Stimulated activated CD4-positive, alpha-beta T cell treated with anti-CD3 and anti-CD28 coated beads, Interleukin-15, amount 100 ng/mL, for 1 hour (primary cell): ENCODE data around the gene LRRC4B.

Experiments
- DNase-seq, 2 donors: peaks; one replicate each; pipeline ENCODE4 v3.0.0-alpha.2; 2020; ENCODE audit warnings: low read depth in 1 of 2, low spot score in 1 of 2

The LRRC4B gene

DNA sequence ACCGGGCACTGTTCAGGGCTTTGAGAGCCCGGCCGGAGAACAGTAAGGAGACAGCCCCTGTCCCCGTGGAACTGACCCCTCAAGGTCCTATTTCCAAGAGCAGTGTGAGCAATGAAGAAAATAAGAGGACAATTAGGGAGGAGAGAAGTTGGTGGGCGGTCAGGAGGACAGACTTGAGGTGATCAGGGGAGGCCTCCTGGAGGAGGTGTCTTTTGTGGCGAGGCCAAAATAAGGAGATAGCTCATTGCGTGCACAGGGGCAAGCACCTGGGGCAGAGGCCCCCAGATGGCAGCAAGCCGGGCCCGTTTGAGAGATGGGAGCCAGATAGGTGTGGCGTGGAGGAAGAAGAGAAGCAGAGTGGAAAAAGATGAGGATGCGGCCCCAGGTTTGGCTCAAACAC, 2.8 kb upstream of the LRRC4B start:
- DNase-seq, result no peak

DNA sequence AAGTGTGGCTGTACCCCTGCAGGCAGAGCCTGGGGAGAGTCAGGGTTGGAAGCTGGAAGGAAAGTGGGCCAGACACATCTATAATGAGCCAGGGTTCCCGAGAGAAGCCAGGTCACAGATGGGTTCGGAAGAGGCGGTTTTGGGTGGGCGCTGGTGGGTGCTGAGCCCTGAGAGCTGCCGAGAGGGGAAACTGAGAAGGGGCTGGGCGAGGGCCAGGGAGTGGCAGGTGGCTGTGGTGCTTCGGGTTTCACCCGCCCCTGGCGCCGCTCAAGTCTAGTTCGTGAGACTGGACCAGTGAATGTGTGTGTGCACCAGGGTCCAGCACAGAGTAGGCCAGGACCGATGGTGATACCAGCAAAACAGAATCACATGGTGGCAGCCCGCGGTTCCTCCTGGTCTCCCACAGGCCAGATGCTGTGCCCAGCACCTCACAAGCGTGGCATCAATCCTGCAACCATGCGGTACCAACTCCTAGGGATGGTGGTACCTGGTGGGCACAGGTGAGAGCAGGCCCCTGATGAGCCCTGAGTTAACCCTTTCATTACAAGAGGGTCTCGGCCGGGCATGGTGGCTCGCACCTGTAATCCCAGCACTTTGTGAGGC, 1.8 kb upstream of the LRRC4B start:
- DNase-seq, result no peak

DNA sequence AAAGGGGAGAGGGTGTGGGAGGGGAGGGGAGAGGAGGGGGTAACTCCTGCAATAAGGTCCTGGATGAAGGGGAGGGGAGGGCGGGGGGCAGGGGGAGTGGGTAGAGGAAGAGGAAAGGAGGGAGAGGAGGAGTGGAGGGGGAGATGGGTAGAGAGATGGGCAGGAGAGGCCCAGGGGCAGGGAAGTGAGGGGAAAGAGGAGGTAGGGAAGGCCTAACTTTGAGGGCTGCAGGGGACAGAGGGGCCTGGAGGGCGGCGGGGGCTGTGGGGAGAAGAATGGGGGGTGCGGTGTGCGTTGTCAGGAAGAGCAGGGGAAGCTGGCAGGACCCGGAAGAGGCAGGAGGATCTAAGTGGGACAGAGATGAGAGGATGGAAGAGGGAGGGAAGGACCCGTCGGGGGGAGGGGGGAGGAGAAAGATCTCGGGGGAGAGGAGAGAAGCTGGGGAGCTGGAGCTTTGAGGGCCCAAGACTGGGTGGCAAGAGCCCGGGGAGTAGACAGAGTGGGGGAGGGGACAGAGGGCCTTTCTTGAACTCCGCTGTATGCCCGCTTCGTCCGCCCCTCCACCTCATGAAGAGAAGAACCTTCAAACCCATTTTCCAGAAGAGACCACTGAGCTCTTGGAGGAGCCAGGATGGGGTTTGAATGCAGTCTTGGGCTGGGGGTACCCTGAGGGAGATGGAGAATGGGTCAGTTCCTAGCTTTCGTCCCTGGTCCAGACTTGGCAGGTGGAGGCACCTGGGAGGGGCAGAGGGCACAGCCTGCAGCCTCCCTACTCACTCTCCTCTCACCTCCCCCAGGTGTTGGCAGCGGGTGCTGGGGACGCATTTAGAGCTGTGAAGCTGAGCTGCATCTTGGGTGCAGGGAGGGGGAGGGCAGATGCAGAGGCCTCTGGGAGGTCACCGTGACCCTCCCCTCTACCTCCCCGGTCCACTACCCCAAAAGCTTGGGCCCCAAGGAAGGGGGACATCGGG, 778 bp upstream of the LRRC4B start:
- no peak for DNase-seq

DNA sequence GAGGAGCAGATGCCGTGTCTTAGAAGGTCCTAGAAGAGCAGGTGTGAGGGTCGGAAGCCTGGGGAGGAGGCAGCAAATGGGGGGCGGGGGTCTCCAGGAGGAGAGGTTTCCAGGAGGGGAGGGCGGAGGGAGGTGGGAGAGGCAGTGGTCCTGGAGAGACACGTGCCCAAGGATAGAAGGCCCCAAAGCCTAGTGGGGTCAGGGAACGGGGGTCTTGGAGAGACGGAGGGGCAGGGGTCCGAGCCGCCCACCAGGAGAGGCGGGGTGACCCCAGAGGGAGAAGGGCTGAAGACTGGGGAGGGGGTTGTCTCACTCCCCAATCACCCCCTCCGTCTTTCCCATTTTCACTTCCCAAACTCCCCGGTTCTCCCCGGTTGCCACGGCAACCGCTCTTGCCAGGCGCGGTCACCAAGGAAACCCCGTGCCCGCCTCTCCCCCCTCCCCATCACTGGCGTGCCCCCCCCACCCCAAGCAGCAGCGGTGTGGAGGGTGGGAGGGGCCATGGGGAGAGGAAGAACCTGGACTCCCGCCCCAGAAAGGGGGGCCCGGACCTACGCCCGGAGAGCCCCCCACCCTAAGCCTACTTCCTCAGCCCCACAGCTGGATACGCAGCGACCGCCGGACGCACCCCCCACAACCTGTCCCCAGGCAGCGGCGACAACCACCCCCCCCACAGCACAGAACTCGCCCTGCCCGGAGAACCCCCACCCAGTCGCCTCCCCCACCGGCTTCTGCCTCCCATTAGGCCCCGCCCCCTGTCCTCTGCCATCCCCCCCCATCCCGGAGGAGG, 988 bp downstream of the LRRC4B start:
- DNase-seq, result no peak

DNA sequence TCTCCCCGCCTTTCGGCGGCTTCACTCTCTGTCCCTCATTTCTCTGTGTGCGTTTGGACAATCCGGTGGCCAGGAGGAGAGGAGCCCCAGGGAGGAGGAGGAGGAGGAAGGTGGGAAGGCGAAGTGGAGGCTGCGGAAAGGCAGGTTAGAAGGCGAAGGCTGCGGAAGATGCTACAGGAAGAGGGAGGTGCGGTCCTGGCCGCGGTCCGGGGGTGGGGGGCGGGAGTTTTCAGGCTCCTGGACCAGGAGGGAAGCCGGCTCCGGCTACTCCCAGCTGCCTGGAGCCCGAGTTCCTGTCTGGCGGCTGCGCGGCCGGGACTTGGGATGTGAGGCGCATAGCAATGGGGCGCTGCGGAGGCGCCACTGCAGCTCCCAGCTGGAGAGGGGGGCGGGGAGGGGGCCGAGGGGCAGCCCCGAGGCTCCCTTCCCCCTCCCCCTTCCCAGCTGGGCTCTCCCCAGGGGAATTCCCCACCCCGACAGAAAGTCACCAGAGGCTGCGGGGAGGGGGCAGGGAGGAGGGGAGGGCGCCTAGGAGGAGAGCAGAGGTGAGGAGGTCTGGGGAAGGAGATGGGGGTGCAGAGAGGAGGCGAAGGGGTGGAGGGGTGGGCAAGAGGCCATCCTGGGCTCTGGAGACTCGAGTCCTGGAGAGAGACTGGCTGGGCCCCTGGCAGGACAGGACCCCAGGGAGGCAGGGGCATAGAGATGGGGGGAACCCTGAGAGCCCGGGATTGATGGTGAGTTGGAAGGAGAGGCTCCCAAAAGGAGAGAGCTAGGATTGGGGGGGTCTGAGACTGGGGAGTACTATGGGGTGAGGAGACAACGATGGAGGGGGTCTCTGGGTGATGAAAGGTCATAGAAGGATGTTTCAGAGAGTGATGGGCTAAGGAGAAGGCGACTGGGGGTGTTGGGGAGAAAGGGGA, 2.0 kb downstream of the LRRC4B start:
- peak in 1 of 2 donors; percentile 23 for DNase-seq

DNA sequence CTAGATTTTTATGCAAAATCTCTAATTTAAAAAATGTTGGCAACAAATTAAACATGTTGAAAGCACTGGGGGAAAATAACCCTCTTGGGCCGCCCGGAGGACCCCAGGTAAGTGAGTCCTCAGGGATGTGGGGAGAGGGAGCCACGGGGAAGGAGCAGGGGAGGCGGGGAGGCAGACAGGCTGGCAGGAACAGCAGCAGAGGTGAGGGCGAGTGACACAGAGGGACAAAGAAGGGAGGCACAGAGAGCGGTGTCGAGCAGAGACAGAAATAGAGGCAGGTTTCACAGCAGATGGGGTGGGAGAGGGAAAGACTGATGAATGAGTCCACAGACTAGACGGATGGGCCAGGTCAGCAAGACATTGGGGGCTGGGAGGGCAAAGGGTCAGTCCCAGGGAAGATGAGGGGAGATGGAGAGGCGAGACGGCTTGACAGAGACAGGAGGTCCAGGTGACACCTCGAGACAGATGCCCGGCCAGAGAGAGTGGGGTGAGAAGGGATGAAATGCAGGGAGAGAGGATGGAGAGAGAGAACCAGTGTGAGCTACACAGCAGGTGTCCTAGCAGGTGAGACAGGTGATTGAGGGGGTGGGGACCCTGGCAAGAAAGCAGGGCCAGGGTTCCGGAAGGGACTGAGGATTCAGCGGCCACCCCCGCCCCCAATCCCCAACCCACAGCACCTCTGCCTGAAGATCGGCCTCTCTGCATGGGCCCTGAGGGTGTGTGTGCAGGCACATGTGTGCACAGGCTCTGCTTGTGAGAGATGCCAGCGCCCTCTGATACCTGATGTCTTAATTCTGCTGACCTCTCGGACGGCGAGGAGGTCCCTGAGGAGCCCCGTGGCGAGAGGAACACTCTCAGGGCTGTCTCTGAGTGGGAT, 3.8 kb downstream of the LRRC4B start:
- no peak for DNase-seq

DNA sequence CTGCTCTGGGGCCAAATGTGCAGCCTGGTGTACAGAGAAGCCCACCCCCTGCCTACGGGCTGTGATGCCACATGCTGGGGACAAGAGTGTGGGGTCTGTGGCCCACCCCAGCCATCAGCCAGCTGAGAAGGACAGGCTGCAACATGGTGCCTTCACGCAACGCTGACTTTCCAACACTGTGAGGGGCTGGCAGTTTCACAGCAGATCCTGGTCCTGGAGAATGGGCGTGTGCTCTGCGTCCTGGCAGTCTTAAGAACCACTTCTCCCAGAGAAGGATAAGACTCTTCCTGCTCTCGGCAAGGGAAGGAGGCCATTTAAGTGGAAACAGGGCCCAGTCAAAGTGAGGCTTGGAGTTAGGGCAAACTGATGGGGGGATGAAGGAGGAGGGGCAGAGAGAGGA, 4.6 kb downstream of the LRRC4B start:
- DNase-seq, result no peak

DNA sequence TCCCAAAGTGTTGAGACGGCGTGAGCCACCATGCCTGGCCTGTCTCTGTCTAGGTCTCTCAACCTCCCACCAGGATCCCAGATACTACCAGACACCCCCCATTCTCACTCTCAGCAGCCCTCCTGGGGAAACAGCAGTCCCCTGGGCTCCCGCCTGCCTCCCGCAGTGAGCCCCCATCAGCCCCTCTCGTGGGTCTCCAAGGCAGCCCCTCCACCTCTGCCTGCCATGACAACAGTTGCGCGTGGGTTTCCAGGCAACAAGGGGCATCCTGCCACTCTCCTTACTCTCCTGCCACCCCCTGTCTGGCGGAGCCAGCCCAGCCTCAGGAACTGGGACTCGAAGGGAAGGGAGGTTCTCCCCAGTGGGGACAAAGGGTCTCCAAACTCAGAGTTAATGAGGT, 5.2 kb downstream of the LRRC4B start:
- DNase-seq, result no peak

DNA sequence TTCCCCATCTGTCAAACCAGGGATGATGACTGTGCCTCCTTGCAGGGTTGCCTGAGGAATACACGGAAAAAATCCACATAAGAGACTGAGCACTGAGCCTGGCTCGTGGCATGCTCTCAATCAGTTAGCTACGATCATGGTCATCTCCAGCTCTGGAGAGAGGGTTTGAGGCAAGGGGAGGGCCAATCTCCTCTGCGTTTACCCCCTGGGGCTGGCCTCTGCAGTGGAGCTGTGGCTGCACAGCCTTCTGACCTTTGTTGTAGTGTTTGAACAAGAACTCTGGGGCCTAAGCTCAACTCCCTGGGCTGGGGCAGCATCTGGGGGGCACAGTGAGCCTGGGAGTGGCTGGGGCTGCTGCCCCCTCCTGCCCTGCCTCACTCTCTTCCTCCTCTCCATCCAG, 5.9 kb downstream of the LRRC4B start:
- no peak for DNase-seq

DNA sequence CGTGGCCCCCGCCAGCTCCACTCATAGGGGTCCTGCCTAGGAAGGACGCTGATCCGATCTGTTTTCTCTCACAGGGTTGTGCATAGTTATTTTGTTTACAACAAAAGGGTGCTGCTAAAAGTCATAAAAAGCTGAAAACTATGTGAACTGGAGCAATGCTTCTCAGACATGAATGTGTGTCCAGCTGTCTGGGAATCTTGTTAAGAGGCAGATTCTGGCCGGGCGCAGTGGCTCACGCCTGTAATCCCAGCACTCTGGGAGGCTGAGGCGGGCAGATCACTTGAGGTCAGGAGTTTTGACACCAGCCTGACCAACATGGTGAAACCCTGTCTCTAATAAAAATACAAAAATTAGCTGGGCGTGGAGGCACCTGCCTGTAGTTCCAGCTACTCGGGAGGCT, 8.6 kb downstream of the LRRC4B start:
- DNase-seq, result no peak

DNA sequence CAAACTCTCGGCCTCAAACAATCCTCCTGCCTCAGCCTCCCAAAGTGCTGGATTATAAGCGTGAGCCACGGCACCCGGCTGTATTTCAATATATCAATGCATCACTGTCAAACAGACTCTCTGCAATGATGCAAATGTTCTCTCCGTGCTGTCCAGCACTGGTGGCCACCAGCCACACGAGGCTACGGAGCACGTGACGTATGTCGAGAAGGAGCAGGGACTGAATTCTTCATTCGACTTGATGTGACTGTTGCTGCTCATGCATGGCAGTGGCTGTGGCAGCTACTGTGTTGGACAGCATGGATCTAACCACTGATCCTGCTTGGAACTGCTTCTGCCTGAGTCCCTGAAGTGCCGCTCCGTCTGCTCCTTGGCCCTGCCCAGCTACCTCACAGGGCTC, 9.8 kb downstream of the LRRC4B start:
- no peak for DNase-seq

DNA sequence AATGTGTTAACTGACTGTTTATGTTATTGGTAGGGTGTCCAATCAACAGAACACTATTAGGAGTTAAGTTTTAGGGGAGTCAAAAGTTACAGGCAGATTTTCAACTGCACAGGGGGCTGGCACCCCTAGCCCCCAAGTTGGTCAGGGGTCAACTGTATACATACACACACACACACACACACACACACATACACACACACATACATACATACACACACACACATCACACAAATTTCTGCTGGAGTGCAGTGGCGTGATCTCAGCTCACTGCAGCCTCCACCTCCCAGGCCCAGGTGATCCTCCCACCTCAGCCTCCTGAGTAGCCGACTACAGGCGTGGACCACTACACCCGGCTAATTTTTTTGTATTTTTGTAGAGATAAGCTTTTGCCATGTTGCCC, 10.2 kb downstream of the LRRC4B start:
- DNase-seq, result no peak

DNA sequence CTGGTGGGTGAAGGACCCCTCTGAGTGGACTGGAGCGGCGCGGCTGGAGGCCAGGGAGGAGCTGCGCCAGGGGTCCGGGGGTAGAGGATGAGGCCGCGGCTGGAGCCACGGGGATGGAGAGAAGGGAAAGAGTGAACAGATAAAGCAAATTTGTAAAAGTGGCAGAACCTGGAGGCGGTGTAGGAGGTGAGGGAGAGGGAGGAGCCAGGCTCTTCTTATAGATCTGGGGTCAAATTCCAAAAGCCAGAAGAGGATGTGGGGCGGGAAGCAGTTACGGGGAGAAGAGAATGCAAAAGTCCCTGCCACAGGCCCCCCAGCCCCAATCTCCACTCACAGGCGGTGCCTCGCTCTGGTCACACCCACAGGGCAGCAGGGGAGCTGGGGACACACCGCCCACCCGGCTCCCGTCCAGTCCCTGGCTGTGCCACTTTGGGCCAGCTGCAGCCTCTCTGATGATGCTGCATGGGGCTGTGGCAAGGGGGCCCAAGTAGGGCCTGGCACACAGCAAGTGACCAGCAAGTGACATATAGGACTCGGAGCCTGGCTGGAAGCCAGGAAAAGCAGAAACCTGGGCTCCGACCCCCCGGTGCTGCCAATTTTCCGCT, 11.1 kb downstream of the LRRC4B start:
- no peak for DNase-seq

DNA sequence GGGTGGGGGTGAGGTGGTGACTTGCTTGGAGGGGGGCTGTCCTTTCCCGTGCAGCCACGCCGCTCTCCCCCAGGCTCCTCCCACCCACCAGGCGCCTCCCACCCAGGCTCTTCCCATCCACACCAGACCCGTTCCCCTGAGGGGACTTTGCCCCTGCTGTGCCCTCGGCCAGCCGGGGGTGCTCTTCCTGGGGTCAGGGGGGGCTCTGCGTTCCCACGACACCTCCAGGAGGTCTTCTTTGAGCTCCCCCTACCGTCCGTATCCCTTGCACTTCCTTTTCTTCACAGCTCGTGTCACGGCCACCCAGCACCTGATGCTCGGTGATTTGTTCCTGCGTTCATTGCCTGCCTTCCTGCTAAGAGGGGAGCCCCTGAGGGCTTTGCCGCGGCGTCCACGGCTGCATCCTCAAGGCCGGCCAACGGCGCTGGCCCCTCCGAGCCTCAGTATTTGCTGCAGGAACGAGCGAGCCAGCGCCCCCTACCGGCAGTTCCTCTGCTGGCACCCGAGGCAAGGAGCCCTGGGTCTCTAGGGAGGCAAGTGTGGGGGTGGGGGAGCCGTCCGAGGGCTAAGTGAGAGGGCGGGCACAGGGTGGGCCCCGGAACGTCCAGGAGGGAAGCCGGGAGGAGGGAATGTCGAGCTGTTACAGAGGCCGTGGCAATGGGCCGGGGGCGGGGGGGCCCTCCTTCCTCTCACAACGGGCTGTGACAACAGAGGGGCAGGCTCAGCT, 11.8 kb downstream of the LRRC4B start:
- DNase-seq, result peak; percentile 38 to 65

DNA sequence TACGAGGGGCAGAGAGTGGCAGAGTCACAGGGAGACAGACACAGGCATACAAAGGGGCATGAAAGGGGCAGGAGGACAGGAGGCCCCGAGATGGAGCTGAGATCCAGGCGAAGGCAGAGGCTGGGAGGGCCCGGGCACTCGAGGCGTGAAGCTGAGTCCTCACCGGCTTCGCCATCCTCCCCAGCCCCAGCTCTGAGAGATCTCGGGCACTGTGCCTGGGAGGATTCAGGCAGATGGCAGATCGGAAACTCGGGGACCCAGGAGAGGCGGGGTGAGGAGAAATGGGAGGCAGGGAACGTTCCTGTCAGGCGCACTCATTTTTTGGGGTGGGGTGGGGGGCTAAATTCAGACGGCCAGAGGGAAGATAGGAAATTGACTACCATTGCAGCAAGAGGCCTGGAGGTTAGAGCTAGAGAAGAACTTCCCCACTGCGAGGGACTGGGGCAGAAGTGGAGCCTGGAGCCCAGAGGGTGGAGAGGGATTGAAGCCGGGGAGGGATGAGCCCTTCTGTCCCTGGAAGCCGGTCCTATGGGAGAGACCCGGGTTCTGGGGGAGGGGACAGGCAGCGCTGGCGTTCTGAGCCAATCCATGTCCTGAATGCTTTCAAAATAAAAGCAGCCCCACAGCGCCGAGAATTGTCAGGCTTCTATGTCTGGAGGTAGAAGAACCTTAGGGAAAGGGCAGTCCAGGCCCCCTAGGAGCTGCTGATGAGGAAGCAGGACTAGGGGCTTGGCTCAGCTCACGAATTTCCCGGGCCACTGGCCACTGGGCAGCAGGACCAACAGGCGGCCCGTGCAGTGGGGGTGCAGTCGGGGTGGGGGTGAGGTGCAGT, 12.6 kb downstream of the LRRC4B start:
- no peak for DNase-seq

DNA sequence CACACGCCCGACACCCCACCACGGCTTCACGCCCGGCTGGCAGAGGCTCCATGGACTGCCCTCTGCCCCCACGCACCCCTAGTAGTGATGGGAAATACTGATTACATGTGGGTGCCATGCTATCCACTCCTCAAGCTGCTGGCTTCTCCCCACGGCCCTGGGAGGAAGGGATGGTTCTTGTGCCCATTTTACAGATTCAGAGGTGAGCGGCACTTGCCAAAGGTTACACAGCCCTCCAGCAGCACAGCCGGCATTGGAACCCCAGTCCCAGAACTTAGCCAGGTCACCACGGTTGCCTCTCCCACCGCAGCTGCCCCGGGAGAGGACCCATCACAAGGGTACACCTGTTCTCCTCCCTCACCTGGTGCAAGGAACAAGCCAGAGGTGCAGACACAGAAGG, 13.2 kb downstream of the LRRC4B start:
- no peak for DNase-seq

DNA sequence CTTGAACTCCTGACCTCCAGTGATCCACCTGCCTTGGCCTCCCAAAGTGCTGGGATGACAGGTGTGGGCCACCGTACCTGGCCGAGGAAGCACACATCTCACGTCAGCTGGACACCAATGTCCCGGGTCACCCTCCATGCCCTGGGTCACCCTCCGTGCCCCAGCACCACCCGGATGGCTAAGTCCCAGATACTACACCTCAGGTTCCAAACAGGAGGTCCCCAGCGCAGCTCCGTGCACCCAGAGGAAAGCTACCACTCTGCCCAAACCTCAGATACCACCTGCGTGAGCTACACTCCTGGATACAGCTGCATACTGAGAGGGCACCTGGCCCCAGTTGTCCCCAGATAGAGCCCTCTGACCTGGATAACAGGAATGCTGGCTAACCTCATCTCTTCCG, 14.0 kb downstream of the LRRC4B start:
- no peak for DNase-seq

DNA sequence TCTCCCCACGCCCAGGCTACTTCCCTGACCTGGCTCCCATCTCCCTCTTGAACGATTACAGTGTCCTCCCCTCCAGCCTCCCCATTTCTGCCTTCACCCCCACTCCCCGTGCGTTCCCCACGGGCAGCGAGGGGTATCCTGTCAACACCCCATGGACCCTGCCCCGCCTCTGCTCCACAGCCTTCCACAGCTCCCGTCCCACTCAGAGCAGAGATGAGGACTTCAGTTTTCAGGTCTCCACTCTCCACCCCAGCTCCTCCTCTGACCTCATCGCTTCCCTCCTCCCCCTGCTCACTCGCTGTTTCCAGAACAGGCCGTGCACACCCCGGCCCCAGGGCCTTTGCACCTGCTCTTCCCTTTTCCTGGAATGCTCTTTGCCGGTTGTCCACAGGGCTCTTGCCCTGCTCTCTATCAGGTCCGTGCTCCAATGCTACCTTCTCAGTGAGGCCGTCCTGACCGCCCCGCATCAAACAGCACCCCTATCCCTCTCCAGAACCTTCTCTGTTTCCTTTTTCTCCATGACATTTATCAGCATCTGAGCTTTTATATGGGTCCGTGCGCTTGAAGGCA, 15.0 kb downstream of the LRRC4B start:
- DNase-seq, result no peak
